Panc1 (cell line): Measurements from ENCODE around the gene TMEM258. TPM values are rescaled to one million over a fixed set of nuclear protein-coding genes. Genes with fewer than 3 reads are reported as not detected.

Source experiments
- ATAC-seq: fragments of 200-7000 bp; cut with Tn5 transposase; 2 replicates; pipeline ENCODE4 v1.9.1; 2020; ENCODE audit warnings: mild to moderate bottlenecking, moderate library complexity
- BruUV-seq: library from RNA; stranded (reverse); fragments of 400-500 nt; replicated peaks from 2 replicates; lab custom pipeline; 2021; lab: Mats Ljungman, UMichigan
- CTCF ChIA-PET: fragments of 300-600 bp; sonication (Branson Sonifier 250); formaldehyde crosslinking; loops from one replicate; lab custom pipeline; 2022; ENCODE audit warnings: antibody characterized with exemption; lab: Charles Lee
- POLR2A ChIA-PET: fragments of 300-600 bp; sonication (Branson Sonifier 250); formaldehyde crosslinking; loops from one replicate; lab custom pipeline; 2022; ENCODE audit warnings: antibody characterized with exemption; lab: Charles Lee
- DNase-seq: peaks from one replicate; pipeline ENCODE4 v3.0.0-alpha.2; 2010; ENCODE audit warnings: low read depth, low spot score
- H3K27ac ChIP-seq: 2 replicates; pipeline ENCODE4 v1.5.1; 2011; ENCODE audit warnings: mild to moderate bottlenecking, low read length, inconsistent platforms
- H3K27me3 ChIP-seq: fragments of 200-500 bp; sonication (Bioruptor generic); 2 replicates; pipeline ENCODE4 v1.6.0; 2014; ENCODE audit warnings: low read length, inconsistent platforms; ENCODE audit not compliant: control insufficient read depth, insufficient read depth
- H3K36me3 ChIP-seq: fragments of 200-500 bp; sonication (Bioruptor generic); 2 replicates; pipeline ENCODE4 v1.5.1; 2014; ENCODE audit warnings: inconsistent platforms, mild to moderate bottlenecking, low read length, moderate library complexity; ENCODE audit not compliant: control insufficient read depth, insufficient read depth
- H3K4me1 ChIP-seq: 2 replicates; pipeline ENCODE4 v1.5.1; 2011; ENCODE audit warnings: inconsistent platforms, mild to moderate bottlenecking, low read length, moderate library complexity; ENCODE audit not compliant: control insufficient read depth, insufficient read depth
- H3K4me3 ChIP-seq, 2 experiments: 2 replicates each; pipeline ENCODE4 v1.5.1; 2011 to 2012; ENCODE audit warnings: low read depth in 2 of 2, low read length in 2 of 2, mild to moderate bottlenecking in 2 of 2, inconsistent platforms in 1 of 2, moderate library complexity in 1 of 2
- H3K9me3 ChIP-seq: fragments of 200-500 bp; sonication (Bioruptor generic); 2 replicates; pipeline ENCODE4 v1.5.1; 2014; ENCODE audit warnings: low read depth, mild to moderate bottlenecking, inconsistent platforms, low read length, moderate library complexity; ENCODE audit not compliant: control insufficient read depth, insufficient read depth
- CTCF ChIP-seq: fragments of 450-650 bp; IDR thresholded peaks from 2 replicates; pipeline ENCODE4 v1.5.1; 2017; ENCODE audit warnings: mild to moderate bottlenecking
- POLR2AphosphoS5 ChIP-seq: IDR thresholded peaks from 2 replicates; pipeline ENCODE4 v1.6.1; 2012; ENCODE audit warnings: mild to moderate bottlenecking, low read depth, low read length, moderate library complexity
- REST ChIP-seq, 2 experiments: IDR thresholded peaks; 2 replicates each; pipeline ENCODE4 v1.6.1; 2011 to 2012; ENCODE audit warnings: low read depth in 2 of 2, control low read depth in 1 of 2, low read length in 1 of 2, mild to moderate bottlenecking in 1 of 2, moderate library complexity in 1 of 2; ENCODE audit not compliant: insufficient read depth in 1 of 2
- SIN3A ChIP-seq: IDR thresholded peaks from 2 replicates; pipeline ENCODE4 v1.6.1; 2012; ENCODE audit warnings: low read depth, mild to moderate bottlenecking, low read length, moderate library complexity, borderline replicate concordance; ENCODE audit not compliant: insufficient read depth
- TCF7L2 ChIP-seq: IDR thresholded peaks from 2 replicates; pipeline ENCODE4 v1.6.1; 2011; ENCODE audit warnings: mild to moderate bottlenecking, low read depth, low read length, inconsistent platforms
- in situ Hi-C: cut with HindIII; loops from 2 replicates; pipeline ENCODE4 v1.10.0; 2016; ENCODE audit warnings: low sequenced_read_pairs, low pct_unique_long_range_greater_than_20kb
- intact Hi-C: fragments of 100-400 bp; cut with micrococcal nuclease; formaldehyde crosslinking; loops from one replicate; pipeline ENCODE4 v1.10.0; 2022; ENCODE audit not compliant: unreplicated experiment
- total RNA-seq: library from RNA; stranded (reverse); gene quantifications from one replicate; pipeline ENCODE4 v1.2.1, GENCODE V29; 2021; ENCODE audit not compliant: unreplicated experiment

Gene TMEM258
- total RNA-seq, 1 experiment from 2014 or later: 139 TPM

GRCh38 chr11:61830237-61831105 is 38.1 kb upstream of the TMEM258 start:
- ATAC-seq (no peak), DNase-seq (no peak)
- peaks cover 57% of the 10 kb centered on the region for H3K4me1 ChIP-seq
- ChIA-PET CTCF (no interaction called here), POLR2A (interaction anchor here (0.6 to 0.8 kb wide), 3 partner anchors 15 to 51 kb away, joined by 3 read pairs; no protein-coding TSS in a partner anchor)
- peak overlapping the region; percentile 81 to 82 for H3K4me3 ChIP-seq
- in situ Hi-C loops: no loop called here
- H3K27me3 ChIP-seq: no peaks in the 10 kb centered on the region
- no peak for TF ChIP-seq POLR2AphosphoS5
- no peak for TF ChIP-seq REST (IDR thresholded peaks at IDR 0.05; ENCODE audit: insufficient read depth in 1 of 2, low read depth in 2 of 2, low read length in 1 of 2)
- no peak for TF ChIP-seq TCF7L2
- H3K27ac ChIP-seq: peak overlapping the region; percentile 92
- intact Hi-C loops: no loop called here
- TSS peak; percentile 73 for BruUV-seq
- H3K36me3 ChIP-seq: no peaks in the 10 kb centered on the region
- H3K9me3 ChIP-seq: no peaks in the 10 kb centered on the region

GRCh38 chr11:61829806-61830205 is 37.4 kb upstream of the TMEM258 start:
- intact Hi-C loops: no loop called here
- TF ChIP-seq TCF7L2 (no peak), REST (IDR thresholded peaks at IDR 0.05; ENCODE audit: insufficient read depth in 1 of 2, low read depth in 2 of 2, low read length in 1 of 2) (no peak), CTCF (no peak), SIN3A (no peak), POLR2AphosphoS5 (no peak)
- POLR2A ChIA-PET: interaction anchor here (0.8 kb wide), 1 partner anchor 14 kb away, joined by 3 read pairs; no protein-coding TSS in a partner anchor
- in situ Hi-C loops: no loop called here
- peaks cover 52% of the 10 kb centered on the region for H3K4me1 ChIP-seq
- H3K9me3 ChIP-seq: no peaks in the 10 kb centered on the region
- ATAC-seq (no peak), DNase-seq (no peak)
- H3K4me3 ChIP-seq: peak overlapping the region; percentile 81 to 82
- CTCF ChIA-PET: no interaction called here
- no TSS peak for BruUV-seq
- H3K36me3 ChIP-seq: no peaks in the 10 kb centered on the region
- no peaks in the 10 kb centered on the region for H3K27me3 ChIP-seq
- peak overlapping the region; percentile 92 for H3K27ac ChIP-seq
